ENCODE measurements around the gene BBOX1. TPM values are rescaled to one million over a fixed set of nuclear protein-coding genes. Genes with fewer than 3 reads are reported as not detected.

BBOX1 gene
- polyA plus RNA-seq, 3 donors: not detected

- peaks cover 0 to 7% (median 3%) of the 10 kb centered on the region in 7 donors for H3K9me3 Mint-ChIP-seq
Measured at GRCh38 chr11:27081056-27081455, 40.4 kb downstream of the BBOX1 start.

GRCh38 chr11:27083241-27083640 is 42.6 kb downstream of the BBOX1 start:
- Histone ChIP-seq H3K4me2 (replicated peaks; ENCODE audit: extremely low read depth, low read length, poor library complexity, severe bottlenecking) (no peak overlapping the region), H2AFZ (ENCODE audit: insufficient read depth, low read depth, low read length, poor library complexity, severe bottlenecking) (no peak overlapping the region), H3K27ac (ENCODE audit: low read depth in 1 of 2, low read length in 2 of 2) (no peak overlapping the region), H3K4me3 (replicated peaks in 1 of 3; ENCODE audit: low read depth in 2 of 3, low read length in 3 of 3) (no peak overlapping the region), H3K9ac (ENCODE audit: insufficient read depth, low read length, poor library complexity, severe bottlenecking) (no peak overlapping the region), H3K27me3 (ENCODE audit: control insufficient read depth in 2 of 2, insufficient read depth in 2 of 2, low read length in 2 of 2) (no peaks in the 10 kb centered on the region), H3K79me2 (ENCODE audit: insufficient read depth, low read length) (no peaks in the 10 kb centered on the region), H3K36me3 (replicated peaks in 1 of 2; ENCODE audit: control insufficient read depth in 1 of 2, insufficient read depth in 2 of 2, low read length in 2 of 2) (no peaks in the 10 kb centered on the region), H3K4me1 (ENCODE audit: control insufficient read depth in 1 of 2, insufficient read depth in 2 of 2, low read length in 2 of 2) (no peaks in the 10 kb centered on the region), H3K9me3 (replicated peaks in 1 of 2; ENCODE audit: control insufficient read depth in 1 of 2, insufficient read depth in 1 of 2, low read length in 2 of 2) (peaks cover 0 to 3% of the 10 kb centered on the region in 2 donors), H4K20me1 (ENCODE audit: insufficient read depth, low read length) (no peaks in the 10 kb centered on the region)
- WGBS (ENCODE audit: insufficient coverage): 86% methylated on average over 2 of the region's 2 CpGs
- Mint-ChIP-seq H3K9me3 (peaks cover 0 to 7% (median 3%) of the 10 kb centered on the region in 7 donors), H3K4me3 (no peak overlapping the region), H3K36me3 (no peaks in the 10 kb centered on the region), H3K27ac (no peak overlapping the region), H3K27me3 (ENCODE audit: low read depth in 3 of 3) (no peaks in the 10 kb centered on the region), H3K4me1 (no peaks in the 10 kb centered on the region)
- intact Hi-C loops (cut with micrococcal nuclease): no loop called here
- DNase-seq: no peak
- TF ChIP-seq, protein P1, sequence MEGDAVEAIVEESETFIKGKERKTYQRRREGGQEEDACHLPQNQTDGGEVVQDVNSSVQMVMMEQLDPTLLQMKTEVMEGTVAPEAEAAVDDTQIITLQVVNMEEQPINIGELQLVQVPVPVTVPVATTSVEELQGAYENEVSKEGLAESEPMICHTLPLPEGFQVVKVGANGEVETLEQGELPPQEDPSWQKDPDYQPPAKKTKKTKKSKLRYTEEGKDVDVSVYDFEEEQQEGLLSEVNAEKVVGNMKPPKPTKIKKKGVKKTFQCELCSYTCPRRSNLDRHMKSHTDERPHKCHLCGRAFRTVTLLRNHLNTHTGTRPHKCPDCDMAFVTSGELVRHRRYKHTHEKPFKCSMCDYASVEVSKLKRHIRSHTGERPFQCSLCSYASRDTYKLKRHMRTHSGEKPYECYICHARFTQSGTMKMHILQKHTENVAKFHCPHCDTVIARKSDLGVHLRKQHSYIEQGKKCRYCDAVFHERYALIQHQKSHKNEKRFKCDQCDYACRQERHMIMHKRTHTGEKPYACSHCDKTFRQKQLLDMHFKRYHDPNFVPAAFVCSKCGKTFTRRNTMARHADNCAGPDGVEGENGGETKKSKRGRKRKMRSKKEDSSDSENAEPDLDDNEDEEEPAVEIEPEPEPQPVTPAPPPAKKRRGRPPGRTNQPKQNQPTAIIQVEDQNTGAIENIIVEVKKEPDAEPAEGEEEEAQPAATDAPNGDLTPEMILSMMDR (IDR thresholded peaks at IDR 0.05): no peak

More at GRCh38 chr11:27081056-27081455, 40.4 kb downstream of the BBOX1 start:
- no peak overlapping the region for H3K4me3 ChIP-seq (replicated peaks in 1 of 3; ENCODE audit: low read depth in 2 of 3, low read length in 3 of 3)
- intact Hi-C loops (cut with micrococcal nuclease): no loop called here
- H2AFZ ChIP-seq (ENCODE audit: insufficient read depth, low read depth, low read length, poor library complexity, severe bottlenecking): no peak overlapping the region
- no peaks in the 10 kb centered on the region for H3K36me3 ChIP-seq (replicated peaks in 1 of 2; ENCODE audit: control insufficient read depth in 1 of 2, insufficient read depth in 2 of 2, low read length in 2 of 2)
- no peak overlapping the region for H3K27ac ChIP-seq (ENCODE audit: low read depth in 1 of 2, low read length in 2 of 2)
- no peaks in the 10 kb centered on the region for H3K4me1 Mint-ChIP-seq
- TF ChIP-seq, protein P1 (IDR thresholded peaks at IDR 0.05): no peak
- H4K20me1 ChIP-seq (ENCODE audit: insufficient read depth, low read length): no peaks in the 10 kb centered on the region
- no peak for DNase-seq
- no peaks in the 10 kb centered on the region for H3K27me3 Mint-ChIP-seq (ENCODE audit: low read depth in 3 of 3)
- H3K27ac Mint-ChIP-seq: no peak overlapping the region
- peaks cover 0 to 3% of the 10 kb centered on the region in 2 donors for H3K9me3 ChIP-seq (replicated peaks in 1 of 2; ENCODE audit: control insufficient read depth in 1 of 2, insufficient read depth in 1 of 2, low read length in 2 of 2)
- no peaks in the 10 kb centered on the region for H3K27me3 ChIP-seq (ENCODE audit: control insufficient read depth in 2 of 2, insufficient read depth in 2 of 2, low read length in 2 of 2)
- H3K4me1 ChIP-seq (ENCODE audit: control insufficient read depth in 1 of 2, insufficient read depth in 2 of 2, low read length in 2 of 2): no peaks in the 10 kb centered on the region
- no peaks in the 10 kb centered on the region for H3K36me3 Mint-ChIP-seq
- H3K4me3 Mint-ChIP-seq: no peak overlapping the region
- H3K4me2 ChIP-seq (replicated peaks; ENCODE audit: extremely low read depth, low read length, poor library complexity, severe bottlenecking): no peak overlapping the region
- H3K9ac ChIP-seq (ENCODE audit: insufficient read depth, low read length, poor library complexity, severe bottlenecking): no peak overlapping the region
- H3K79me2 ChIP-seq (ENCODE audit: insufficient read depth, low read length): no peaks in the 10 kb centered on the region

Measured in CD14-positive monocyte (primary cell).